MCF 10A (cell line): ENCODE data around the gene SYNGAP1. TPM values are rescaled to one million over a fixed set of nuclear protein-coding genes. Genes with fewer than 3 reads are reported as not detected.
A peak's percentile ranks its signal among the peaks of the same experiment; 100 is the strongest.

Experiments used
- BruUV-seq: library from RNA; stranded (reverse); fragments of 400-500 nt; replicated peaks from 2 replicates; lab custom pipeline; 2021; lab: Mats Ljungman, UMichigan
- CTCF ChIA-PET: fragments of 300-600 bp; sonication (Branson Sonifier 250); formaldehyde crosslinking; extraction: SDS; loops from one replicate; lab custom pipeline; 2021; ENCODE audit warnings: antibody characterized with exemption, inconsistent platforms; lab: Yijun Ruan, JAX
- POLR2A ChIA-PET: fragments of 300-600, 350-650 bp; sonication (Branson Sonifier 250); formaldehyde crosslinking; extraction: SDS; loops from one replicate; lab custom pipeline; 2020; ENCODE audit warnings: antibody characterized with exemption, inconsistent platforms; lab: Yijun Ruan, JAX
- DNase-seq: peaks from one replicate; pipeline ENCODE4 v3.0.0-alpha.2; 2018; ENCODE audit not compliant: unreplicated experiment
- H3K27ac Mint-ChIP-seq: one replicate; pipeline ENCODE4 v1.8.0; 2022; ENCODE audit warnings: mild to moderate bottlenecking, low read depth, mixed read lengths; ENCODE audit not compliant: unreplicated experiment
- H3K27me3 Mint-ChIP-seq: one replicate; pipeline ENCODE4 v1.8.0; 2022; ENCODE audit warnings: mixed read lengths; ENCODE audit not compliant: insufficient read depth, unreplicated experiment
- H3K36me3 Mint-ChIP-seq: one replicate; pipeline ENCODE4 v1.8.0; 2022; ENCODE audit warnings: mild to moderate bottlenecking, moderate library complexity, mixed read lengths; ENCODE audit not compliant: insufficient read depth, unreplicated experiment
- H3K4me1 Mint-ChIP-seq: one replicate; pipeline ENCODE4 v1.8.0; 2022; ENCODE audit warnings: mixed read lengths; ENCODE audit not compliant: insufficient read depth, unreplicated experiment
- H3K4me3 Mint-ChIP-seq: one replicate; pipeline ENCODE4 v1.8.0; 2022; ENCODE audit warnings: mild to moderate bottlenecking, moderate library complexity, mixed read lengths; ENCODE audit not compliant: unreplicated experiment
- H3K9me3 Mint-ChIP-seq: one replicate; pipeline ENCODE4 v1.8.0; 2022; ENCODE audit warnings: mixed read lengths; ENCODE audit not compliant: unreplicated experiment
- CTCF ChIP-seq: fragments of 200-600 bp; IDR thresholded peaks from one replicate; pipeline ENCODE4 v1.8.0; 2022; ENCODE audit warnings: antibody characterized with exemption, mild to moderate bottlenecking; ENCODE audit not compliant: unreplicated experiment
- intact Hi-C: fragments of 100-400 bp; cut with micrococcal nuclease; formaldehyde crosslinking; loops from 2 replicates; pipeline ENCODE4 v1.14.1; 2022
- total RNA-seq: library from RNA; stranded (reverse); gene quantifications from 2 replicates; pipeline ENCODE4 v1.2.3, GENCODE V29; 2022

SYNGAP1 gene
- total RNA-seq, 1 experiment from 2014 or later: 6.7 TPM

GRCh38 chr6:33380272-33380981 is 39.4 kb upstream of the SYNGAP1 start:
- peaks cover 14% of the 10 kb centered on the region for H3K4me1 Mint-ChIP-seq
- H3K9me3 Mint-ChIP-seq: no peaks in the 10 kb centered on the region
- no peaks in the 10 kb centered on the region for H3K27me3 Mint-ChIP-seq
- TF ChIP-seq CTCF: no peak
- DNase-seq: peak; percentile 19
- BruUV-seq: no TSS peak
- H3K27ac Mint-ChIP-seq: peak overlapping the region; percentile 0
- ChIA-PET CTCF (interaction anchor here (1.4 kb wide), 1 partner anchor 10 kb away, joined by 8 read pairs; no protein-coding TSS in a partner anchor), POLR2A (interaction anchor here (0.9 kb wide), 1 partner anchor 11 kb away, joined by 3 read pairs; no protein-coding TSS in a partner anchor)
- peaks cover 15% of the 10 kb centered on the region for H3K36me3 Mint-ChIP-seq
- intact Hi-C loops: no loop called here
- H3K4me3 Mint-ChIP-seq: no peak overlapping the region

- Mint-ChIP-seq H3K36me3 (no peaks in the 10 kb centered on the region), H3K27me3 (no peaks in the 10 kb centered on the region), H3K27ac (no peak overlapping the region), H3K4me1 (peaks cover 14% of the 10 kb centered on the region), H3K9me3 (no peaks in the 10 kb centered on the region), H3K4me3 (no peak overlapping the region)
- no peak for DNase-seq
- CTCF ChIA-PET: interaction anchor here (0.6 to 1.9 kb wide), 7 partner anchors 9 to 152 kb away, joined by 3 to 10 read pairs (median 3); no protein-coding TSS in a partner anchor
- no TSS peak for BruUV-seq
- TF ChIP-seq CTCF: no peak
- intact Hi-C loops: no loop called here
- POLR2A ChIA-PET: interaction anchor here (1.1 to 1.6 kb wide), 2 partner anchors 8 to 84 kb away, joined by 4 to 15 read pairs; no protein-coding TSS in a partner anchor
These were observed 36.3 kb upstream of the SYNGAP1 start for GRCh38 chr6:33383427-33384185.

GRCh38 chr6:33384581-33385020 is 35.3 kb upstream of the SYNGAP1 start:
- Mint-ChIP-seq H3K36me3 (no peaks in the 10 kb centered on the region), H3K4me3 (no peak overlapping the region), H3K27me3 (no peaks in the 10 kb centered on the region), H3K9me3 (no peaks in the 10 kb centered on the region), H3K27ac (no peak overlapping the region), H3K4me1 (peaks cover 14% of the 10 kb centered on the region)
- no TSS peak for BruUV-seq
- intact Hi-C loops: no loop called here
- peak; percentile 37 for TF ChIP-seq CTCF
- peak; percentile 78 for DNase-seq
- POLR2A ChIA-PET: interaction anchor here (0.8 to 1.6 kb wide), 3 partner anchors 9 to 85 kb away, joined by 4 to 15 read pairs (median 4); partner anchors contain the start of gene ZBTB22
- CTCF ChIA-PET: interaction anchor here (0.6 to 1.9 kb wide), 8 partner anchors 10 to 151 kb away, joined by 3 to 10 read pairs (median 4); no protein-coding TSS in a partner anchor
